OCI-LY1 (cell line): ENCODE results near the gene COA6.

Experiments
- H2AFZ ChIP-seq: fragments of 200-600 bp; sonication (generic), shearing (Covaris generic); 2 replicates; pipeline ENCODE4 v1.6.0; 2014; ENCODE audit warnings: antibody characterized with exemption, mild to moderate bottlenecking, low read length
- H3F3A ChIP-seq: fragments of 200-600 bp; sonication (generic), shearing (Covaris generic); 2 replicates; pipeline ENCODE4 v1.6.0; 2014; ENCODE audit warnings: mild to moderate bottlenecking, antibody characterized with exemption, low read length, moderate library complexity; ENCODE audit not compliant: insufficient read depth
- H3K27ac ChIP-seq: fragments of 200-600 bp; sonication (generic); 2 replicates; pipeline ENCODE4 v1.5.1; 2014; ENCODE audit warnings: low read length, mixed run types, mild to moderate bottlenecking, low read depth; ENCODE audit not compliant: poor library complexity, severe bottlenecking
- H3K27me3 ChIP-seq: fragments of 200-600 bp; sonication (generic); 2 replicates; pipeline ENCODE4 v1.6.0; 2014; ENCODE audit warnings: antibody characterized with exemption, mild to moderate bottlenecking, low read length, moderate library complexity; ENCODE audit not compliant: insufficient read depth
- H3K36me3 ChIP-seq: fragments of 200-600 bp; sonication (generic); 2 replicates; pipeline ENCODE4 v1.6.1; 2014; ENCODE audit warnings: mild to moderate bottlenecking, antibody characterized with exemption, low read length, moderate library complexity, mixed read lengths; ENCODE audit not compliant: insufficient read depth
- H3K4me1 ChIP-seq: fragments of 200-600 bp; sonication (generic); 2 replicates; pipeline ENCODE4 v1.5.1; 2014; ENCODE audit warnings: mild to moderate bottlenecking, low read length, moderate library complexity; ENCODE audit not compliant: insufficient read depth, severe bottlenecking
- H3K4me2 ChIP-seq: fragments of 200-600 bp; sonication (generic), shearing (Covaris generic); 2 replicates; pipeline ENCODE4 v1.6.1; 2014; ENCODE audit warnings: low read length
- H3K4me3 ChIP-seq: fragments of 200-600 bp; sonication (generic); 2 replicates; pipeline ENCODE4 v1.5.1; 2014; ENCODE audit warnings: low read length, low read depth, mild to moderate bottlenecking, mixed read lengths; ENCODE audit not compliant: poor library complexity, severe bottlenecking
- H3K79me2 ChIP-seq: fragments of 200-600 bp; shearing (Covaris generic); 2 replicates; pipeline ENCODE4 v1.6.1; 2016; ENCODE audit warnings: mixed run types, low read length, mixed read lengths; ENCODE audit not compliant: insufficient read depth
- H3K9ac ChIP-seq: fragments of 200-600 bp; sonication (generic), shearing (Covaris generic); 2 replicates; pipeline ENCODE4 v1.6.1; 2014; ENCODE audit warnings: mild to moderate bottlenecking, low read length, mixed read lengths
- H3K9me2 ChIP-seq: fragments of 200-600 bp; sonication (generic), shearing (Covaris generic); 2 replicates; pipeline ENCODE4 v1.6.1; 2014; ENCODE audit warnings: low read depth, mild to moderate bottlenecking, low read length, mixed read lengths
- H3K9me3 ChIP-seq: fragments of 200-600 bp; shearing (Covaris generic); 2 replicates; pipeline ENCODE4 v1.6.1; 2014; ENCODE audit warnings: low read length, mixed read lengths
- H4K20me1 ChIP-seq: fragments of 200-600 bp; sonication (generic), shearing (Covaris generic); 2 replicates; pipeline ENCODE4 v1.6.0; 2016; ENCODE audit warnings: mild to moderate bottlenecking, low read length; ENCODE audit not compliant: insufficient read depth
- CTCF ChIP-seq: fragments of 200-600 bp; sonication (generic), shearing (Covaris generic); IDR thresholded peaks from 2 replicates; pipeline ENCODE4 v1.5.1; 2017; ENCODE audit warnings: mild to moderate bottlenecking, antibody characterized with exemption, low read length, moderate library complexity, mixed read lengths
- EZH2 ChIP-seq: fragments of 200-600 bp; sonication (generic), shearing (Covaris generic); IDR thresholded peaks from 2 replicates; pipeline ENCODE4 v1.8.0; 2017; ENCODE audit warnings: borderline replicate concordance, mixed run types, mild to moderate bottlenecking, antibody characterized with exemption, low read length, moderate library complexity, mixed read lengths

Gene COA6

GRCh38 chr1:234433563-234434285 is 60.5 kb downstream of the COA6 start:
- Histone ChIP-seq H3K4me2 (no peak overlapping the region), H3K27ac (no peak overlapping the region), H3K79me2 (no peaks in the 10 kb centered on the region), H3K4me1 (no peaks in the 10 kb centered on the region), H2AFZ (no peak overlapping the region), H3K4me3 (no peak overlapping the region), H3K9me3 (no peaks in the 10 kb centered on the region), H3K9me2 (no peaks in the 10 kb centered on the region), H3K27me3 (no peaks in the 10 kb centered on the region), H3F3A (no peaks in the 10 kb centered on the region), H3K9ac (no peak overlapping the region), H3K36me3 (peaks cover 53% of the 10 kb centered on the region), H4K20me1 (no peaks in the 10 kb centered on the region)
- no peak for TF ChIP-seq CTCF
- no peak for TF ChIP-seq EZH2
